ENCODE results near the gene BST2.
"Not testable (repeated sequence)": the region's sequence is repeated elsewhere in the genome, so short reads cannot be mapped to it uniquely, and the experiment has no call there.

The BST2 gene

GRCh38 chr19:17370026-17370587 is 35.3 kb downstream of the BST2 start:
- Histone ChIP-seq H3K27me3 (ENCODE audit: insufficient read depth, low read length, poor library complexity) (no peaks in the 10 kb centered on the region), H4K20me1 (ENCODE audit: insufficient read depth, low read length) (no peaks in the 10 kb centered on the region), H3K4me3 (ENCODE audit: low read depth in 1 of 2, low read length in 2 of 2) (no peak overlapping the region), H3K9ac (ENCODE audit: low read depth, low read length) (no peak overlapping the region), H3K9me3 (ENCODE audit: insufficient read depth, low read length, severe bottlenecking) (no peaks in the 10 kb centered on the region), H2AFZ (ENCODE audit: low read depth, low read length) (no peak overlapping the region), H3K4me2 (ENCODE audit: insufficient read depth, low read length) (no peak overlapping the region), H3K4me1 (ENCODE audit: insufficient read depth, low read length) (no peaks in the 10 kb centered on the region), H3K36me3 (ENCODE audit: insufficient read depth, low read length) (no peaks in the 10 kb centered on the region), H3K79me2 (ENCODE audit: insufficient read depth, low read length) (no peaks in the 10 kb centered on the region), H3K27ac (ENCODE audit: low read length) (no peak overlapping the region)
- DNase-seq = no peak
- ATAC-seq (ENCODE audit: insufficient read depth, low read depth) = no peak
- TF ChIP-seq, protein P1, sequence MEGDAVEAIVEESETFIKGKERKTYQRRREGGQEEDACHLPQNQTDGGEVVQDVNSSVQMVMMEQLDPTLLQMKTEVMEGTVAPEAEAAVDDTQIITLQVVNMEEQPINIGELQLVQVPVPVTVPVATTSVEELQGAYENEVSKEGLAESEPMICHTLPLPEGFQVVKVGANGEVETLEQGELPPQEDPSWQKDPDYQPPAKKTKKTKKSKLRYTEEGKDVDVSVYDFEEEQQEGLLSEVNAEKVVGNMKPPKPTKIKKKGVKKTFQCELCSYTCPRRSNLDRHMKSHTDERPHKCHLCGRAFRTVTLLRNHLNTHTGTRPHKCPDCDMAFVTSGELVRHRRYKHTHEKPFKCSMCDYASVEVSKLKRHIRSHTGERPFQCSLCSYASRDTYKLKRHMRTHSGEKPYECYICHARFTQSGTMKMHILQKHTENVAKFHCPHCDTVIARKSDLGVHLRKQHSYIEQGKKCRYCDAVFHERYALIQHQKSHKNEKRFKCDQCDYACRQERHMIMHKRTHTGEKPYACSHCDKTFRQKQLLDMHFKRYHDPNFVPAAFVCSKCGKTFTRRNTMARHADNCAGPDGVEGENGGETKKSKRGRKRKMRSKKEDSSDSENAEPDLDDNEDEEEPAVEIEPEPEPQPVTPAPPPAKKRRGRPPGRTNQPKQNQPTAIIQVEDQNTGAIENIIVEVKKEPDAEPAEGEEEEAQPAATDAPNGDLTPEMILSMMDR (IDR thresholded peaks at IDR 0.05; ENCODE audit: borderline replicate concordance, extremely low read depth, low read length, poor library complexity, severe bottlenecking) = no peak

- Histone ChIP-seq H3K9me3 (ENCODE audit: insufficient read depth, low read length, severe bottlenecking) (no peaks in the 10 kb centered on the region), H3K4me3 (ENCODE audit: low read depth in 1 of 2, low read length in 2 of 2) (no peak overlapping the region), H3K9ac (ENCODE audit: low read depth, low read length) (no peak overlapping the region), H3K4me2 (ENCODE audit: insufficient read depth, low read length) (no peak overlapping the region), H3K79me2 (ENCODE audit: insufficient read depth, low read length) (no peaks in the 10 kb centered on the region), H3K36me3 (ENCODE audit: insufficient read depth, low read length) (no peaks in the 10 kb centered on the region), H3K27me3 (ENCODE audit: insufficient read depth, low read length, poor library complexity) (no peaks in the 10 kb centered on the region), H4K20me1 (ENCODE audit: insufficient read depth, low read length) (no peaks in the 10 kb centered on the region), H3K4me1 (ENCODE audit: insufficient read depth, low read length) (no peaks in the 10 kb centered on the region), H3K27ac (ENCODE audit: low read length) (no peak overlapping the region), H2AFZ (ENCODE audit: low read depth, low read length) (no peak overlapping the region)
- TF ChIP-seq, protein P1 (IDR thresholded peaks at IDR 0.05; ENCODE audit: borderline replicate concordance, extremely low read depth, low read length, poor library complexity, severe bottlenecking) = no peak
- TF ChIP-seq EZH2 (IDR thresholded peaks at IDR 0.05; ENCODE audit: borderline replicate concordance, low read depth, low read length, severe bottlenecking) = no peak
- ATAC-seq (ENCODE audit: insufficient read depth, low read depth) (no peak), DNase-seq (no peak)
These were observed 40.1 kb downstream of the BST2 start for GRCh38 chr19:17365361-17365760.

- H3K4me2 ChIP-seq (ENCODE audit: insufficient read depth, low read length); H3K79me2 ChIP-seq (ENCODE audit: insufficient read depth, low read length); ATAC-seq (ENCODE audit: insufficient read depth, low read depth); H2AFZ ChIP-seq (ENCODE audit: low read depth, low read length); H3K4me1 ChIP-seq (ENCODE audit: insufficient read depth, low read length); H3K9me3 ChIP-seq (ENCODE audit: insufficient read depth, low read length, severe bottlenecking); H3K4me3 ChIP-seq (ENCODE audit: low read depth in 1 of 2, low read length in 2 of 2); H3K27ac ChIP-seq (ENCODE audit: low read length); H3K36me3 ChIP-seq (ENCODE audit: insufficient read depth, low read length); H4K20me1 ChIP-seq (ENCODE audit: insufficient read depth, low read length); H3K27me3 ChIP-seq (ENCODE audit: insufficient read depth, low read length, poor library complexity); DNase-seq; H3K9ac ChIP-seq (ENCODE audit: low read depth, low read length): not testable (repeated sequence)
These were observed 41.4 kb downstream of the BST2 start for GRCh38 chr19:17363852-17364605.

DNA sequence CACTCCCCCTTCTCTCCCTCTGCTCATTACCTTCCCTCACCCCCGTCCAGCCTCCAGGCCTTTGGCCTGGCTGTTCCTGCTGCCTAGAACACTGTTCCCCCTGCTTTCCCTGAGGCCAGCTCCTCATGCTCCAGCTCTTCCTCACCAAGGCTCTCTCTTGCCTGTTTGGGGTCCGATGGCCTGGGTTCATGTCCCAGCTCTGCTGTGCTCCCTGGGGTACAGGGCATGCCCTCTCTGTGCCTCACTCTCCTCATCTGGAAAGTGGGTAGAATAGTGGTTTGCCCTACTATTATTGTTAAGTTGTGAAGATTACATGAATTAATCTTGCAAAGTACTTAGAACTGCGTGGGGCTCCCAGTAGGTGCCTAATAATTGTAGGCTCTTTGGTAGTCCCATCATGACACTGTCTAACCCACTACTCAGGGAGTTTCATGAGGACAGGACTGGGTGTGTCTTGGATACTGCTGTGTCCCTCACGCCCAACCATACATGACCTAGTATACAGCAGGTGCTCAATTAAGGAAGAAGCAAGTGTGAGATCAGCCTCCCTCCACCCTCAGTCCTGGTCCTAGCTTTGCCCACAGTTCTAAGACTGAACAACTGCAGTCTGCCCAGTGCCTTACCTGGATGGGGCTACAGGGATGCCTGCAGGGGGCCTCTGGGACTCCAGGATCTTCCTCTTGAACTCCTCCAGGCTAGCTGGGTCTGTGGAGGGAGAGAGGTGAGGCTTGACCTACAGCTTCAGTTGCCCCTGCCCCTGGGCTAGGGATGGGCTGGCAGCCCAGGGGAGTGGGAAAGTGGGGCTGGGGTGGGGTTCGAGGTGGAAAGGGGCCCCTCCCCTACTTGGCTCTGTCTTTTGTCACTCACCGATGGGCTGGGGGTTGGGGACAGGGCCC is 45.3 kb downstream of the BST2 start:
- DNase-seq (no peak), ATAC-seq (ENCODE audit: insufficient read depth, low read depth) (no peak)
- H4K20me1 ChIP-seq (ENCODE audit: insufficient read depth, low read length) = no peaks in the 10 kb centered on the region
- no peak overlapping the region for H2AFZ ChIP-seq (ENCODE audit: low read depth, low read length)
- no peaks in the 10 kb centered on the region for H3K9me3 ChIP-seq (ENCODE audit: insufficient read depth, low read length, severe bottlenecking)
- no peak overlapping the region for H3K9ac ChIP-seq (ENCODE audit: low read depth, low read length)
- no peak overlapping the region for H3K27ac ChIP-seq (ENCODE audit: low read length)
- no peak for TF ChIP-seq EZH2 (IDR thresholded peaks at IDR 0.05; ENCODE audit: borderline replicate concordance, low read depth, low read length, severe bottlenecking)
- TF ChIP-seq, protein P1 (IDR thresholded peaks at IDR 0.05; ENCODE audit: borderline replicate concordance, extremely low read depth, low read length, poor library complexity, severe bottlenecking) = no peak
- no peak overlapping the region for H3K4me3 ChIP-seq (ENCODE audit: low read depth in 1 of 2, low read length in 2 of 2)
- H3K79me2 ChIP-seq (ENCODE audit: insufficient read depth, low read length) = no peaks in the 10 kb centered on the region
- H3K4me2 ChIP-seq (ENCODE audit: insufficient read depth, low read length) = no peak overlapping the region
- no peaks in the 10 kb centered on the region for H3K36me3 ChIP-seq (ENCODE audit: insufficient read depth, low read length)
- H3K4me1 ChIP-seq (ENCODE audit: insufficient read depth, low read length) = no peaks in the 10 kb centered on the region
- H3K27me3 ChIP-seq (ENCODE audit: insufficient read depth, low read length, poor library complexity) = no peaks in the 10 kb centered on the region

Data from DND-41 (cell line).